Natural killer cell (primary cell): ENCODE data around the gene VRK1. TPM values are rescaled to one million over a fixed set of nuclear protein-coding genes. Genes with fewer than 3 reads are reported as not detected.

ENCODE experiments used
- ATAC-seq, 3 donors: fragments of 150-1000 bp in 2 of 3; fragments of 200-7000 bp in 1 of 3; cut with Tn5 transposase; 1 replicate in 1 of 3; 2 replicates in 2 of 3; pipeline ENCODE4 v1.10.0; 2021; ENCODE audit warnings: mild to moderate bottlenecking in 2 of 3, moderate library complexity in 2 of 3
- DNase-seq, 2 donors: peaks; one replicate each; pipeline versions ENCODE4 v3.0.0 to v3.0.0-alpha.2; 2013 to 2021; ENCODE audit warnings: mixed read lengths in 1 of 2
- H3K27ac ChIP-seq: one replicate; pipeline ENCODE4 v1.5.1; 2013; ENCODE audit warnings: mild to moderate bottlenecking, low read length
- H3K27me3 ChIP-seq: one replicate; pipeline ENCODE4 v1.6.1; 2013; ENCODE audit warnings: low read length; ENCODE audit not compliant: control insufficient read depth, insufficient read depth
- H3K36me3 ChIP-seq: one replicate; pipeline ENCODE4 v1.6.1; 2013; ENCODE audit warnings: low read length; ENCODE audit not compliant: control insufficient read depth, insufficient read depth
- H3K4me1 ChIP-seq: one replicate; pipeline ENCODE4 v1.6.1; 2013; ENCODE audit warnings: low read length; ENCODE audit not compliant: control insufficient read depth, insufficient read depth
- H3K4me3 ChIP-seq: one replicate; pipeline ENCODE4 v1.5.1; 2013; ENCODE audit warnings: low read length
- H3K9me3 ChIP-seq: one replicate; pipeline ENCODE4 v1.6.1; 2013; ENCODE audit warnings: low read length; ENCODE audit not compliant: control insufficient read depth, insufficient read depth
- H3K27ac Mint-ChIP-seq, 2 donors: one replicate each; pipeline ENCODE4 v1.8.0; 2022; ENCODE audit warnings: mild to moderate bottlenecking in 2 of 2, mixed read lengths in 2 of 2, moderate library complexity in 1 of 2
- H3K27me3 Mint-ChIP-seq, 2 donors: one replicate each; pipeline ENCODE4 v1.8.0; 2022; ENCODE audit warnings: low read depth in 2 of 2, mixed read lengths in 2 of 2
- H3K36me3 Mint-ChIP-seq: one replicate; pipeline ENCODE4 v1.8.0; 2022; ENCODE audit warnings: mixed read lengths
- H3K4me1 Mint-ChIP-seq, 2 donors: one replicate each; pipeline ENCODE4 v1.8.0; 2022; ENCODE audit warnings: mixed read lengths in 2 of 2
- H3K4me3 Mint-ChIP-seq: one replicate; pipeline ENCODE4 v1.8.0; 2022; ENCODE audit warnings: mild to moderate bottlenecking, moderate library complexity, mixed read lengths
- H3K9me3 Mint-ChIP-seq, 2 donors: one replicate each; pipeline ENCODE4 v1.8.0; 2022; ENCODE audit warnings: mixed read lengths in 2 of 2
- CTCF ChIP-seq: fragments of 200-600 bp; IDR thresholded peaks from one replicate; pipeline ENCODE4 v1.8.0; 2022; ENCODE audit warnings: antibody characterized with exemption
- WGBS: methylation state at CpG from one replicate; pipeline ENCODE4 v1.1.7; 2013; ENCODE audit warnings: missing lambda C conversion rate; ENCODE audit not compliant: insufficient coverage; 5-methylcytosine and 5-hydroxymethylcytosine counted together
- intact Hi-C: fragments of 100-400 bp; cut with micrococcal nuclease; formaldehyde crosslinking; loops from one replicate; pipeline ENCODE4 v1.14.2; 2022
- total RNA-seq, 4 donors: library from RNA; stranded (reverse); fragments of 120-200 nt in 1 of 4; gene quantifications; one replicate each; pipeline versions ENCODE4 v1.2.3 to v1.2.4, GENCODE V29; 2013 to 2022

Gene VRK1
- total RNA-seq, 3 donors from 2014 or later (not counting 1 experiment from before 2014, with no cell fraction given) = 34.4 to 40.6 (median 37.3) TPM

GRCh38 chr14:96776791-96777190 lies 20.4 kb upstream of the VRK1 start:
- DNase-seq = no peak
- Mint-ChIP-seq H3K4me1 (no peaks in the 10 kb centered on the region), H3K27ac (no peak overlapping the region), H3K9me3 (no peaks in the 10 kb centered on the region), H3K36me3 (no peaks in the 10 kb centered on the region), H3K4me3 (no peak overlapping the region), H3K27me3 (peaks cover 6% of the 10 kb centered on the region in 2 donors)
- intact Hi-C loops = no loop called here
- H3K27me3 ChIP-seq = no peaks in the 10 kb centered on the region
- 95% methylated on average over 4 of the region's 4 CpGs for WGBS
- TF ChIP-seq CTCF = no peak
- no peak for ATAC-seq
- no peaks in the 10 kb centered on the region for H3K36me3 ChIP-seq
- H3K4me1 ChIP-seq = no peaks in the 10 kb centered on the region
- H3K27ac ChIP-seq = no peak overlapping the region
- no peaks in the 10 kb centered on the region for H3K9me3 ChIP-seq
- H3K4me3 ChIP-seq = no peak overlapping the region

GRCh38 chr14:96780500-96780899 lies 16.7 kb upstream of the VRK1 start:
- H3K27ac Mint-ChIP-seq = no peak overlapping the region
- no peak overlapping the region for H3K4me3 ChIP-seq
- H3K36me3 Mint-ChIP-seq = no peaks in the 10 kb centered on the region
- H3K27ac ChIP-seq = no peak overlapping the region
- no peaks in the 10 kb centered on the region for H3K4me1 Mint-ChIP-seq
- WGBS = 83% methylated on average over 3 of the region's 3 CpGs
- peaks cover 18% of the 10 kb centered on the region in 2 donors for H3K27me3 Mint-ChIP-seq
- ATAC-seq (no peak), DNase-seq (no peak)
- no peaks in the 10 kb centered on the region for H3K9me3 ChIP-seq
- no peak for TF ChIP-seq CTCF
- intact Hi-C loops = no loop called here
- H3K4me1 ChIP-seq = no peaks in the 10 kb centered on the region
- no peaks in the 10 kb centered on the region for H3K27me3 ChIP-seq
- no peaks in the 10 kb centered on the region for H3K9me3 Mint-ChIP-seq
- H3K36me3 ChIP-seq = no peaks in the 10 kb centered on the region
- no peak overlapping the region for H3K4me3 Mint-ChIP-seq

- intact Hi-C loops = no loop called here
- Histone ChIP-seq H3K36me3 (no peaks in the 10 kb centered on the region), H3K4me3 (no peak overlapping the region), H3K27me3 (no peaks in the 10 kb centered on the region), H3K9me3 (no peaks in the 10 kb centered on the region), H3K4me1 (no peaks in the 10 kb centered on the region), H3K27ac (no peak overlapping the region)
- H3K27ac Mint-ChIP-seq = no peak overlapping the region
- 87% methylated on average over 2 of the region's 3 CpGs for WGBS
- DNase-seq (no peak), ATAC-seq (no peak)
- H3K27me3 Mint-ChIP-seq = peaks cover 18% of the 10 kb centered on the region in 2 donors
- no peaks in the 10 kb centered on the region for H3K4me1 Mint-ChIP-seq
- TF ChIP-seq CTCF = no peak
- no peaks in the 10 kb centered on the region for H3K36me3 Mint-ChIP-seq
- H3K9me3 Mint-ChIP-seq = no peaks in the 10 kb centered on the region
- no peak overlapping the region for H3K4me3 Mint-ChIP-seq
These were observed 15.8 kb upstream of the VRK1 start for GRCh38 chr14:96781371-96781770.

GRCh38 chr14:96782436-96782835 lies 14.7 kb upstream of the VRK1 start:
- H3K4me3 Mint-ChIP-seq = no peak overlapping the region

More at GRCh38 chr14:96782436-96782835, 14.7 kb upstream of the VRK1 start:
- Mint-ChIP-seq H3K9me3 (no peaks in the 10 kb centered on the region), H3K4me1 (no peaks in the 10 kb centered on the region), H3K36me3 (no peaks in the 10 kb centered on the region), H3K27me3 (peaks cover 18% of the 10 kb centered on the region in 2 donors), H3K27ac (no peak overlapping the region)
- H3K9me3 ChIP-seq = no peaks in the 10 kb centered on the region
- DNase-seq = no peak
- H3K27me3 ChIP-seq = no peaks in the 10 kb centered on the region
- H3K36me3 ChIP-seq = no peaks in the 10 kb centered on the region
- WGBS = 95% methylated on average over 8 of the region's 8 CpGs
- intact Hi-C loops = no loop called here
- TF ChIP-seq CTCF = no peak
- no peak overlapping the region for H3K27ac ChIP-seq
- ATAC-seq = no peak
- no peak overlapping the region for H3K4me3 ChIP-seq
- H3K4me1 ChIP-seq = no peaks in the 10 kb centered on the region
